Lung microvascular endothelial cell (primary cell): Measurements from ENCODE around the gene VOPP1. TPM values are rescaled to one million over a fixed set of nuclear protein-coding genes. Genes with fewer than 3 reads are reported as not detected.

ENCODE experiments used
- DNase-seq, 2 donors: peaks; one replicate each; pipeline versions ENCODE4 v3.0.0 to v3.0.0-alpha.2; 2010; ENCODE audit warnings: low read depth in 2 of 2
- total RNA-seq: library from RNA; depleted of rRNA; stranded (reverse); fragments of >200 nt; gene quantifications from 2 replicates; pipeline ENCODE4 v1.2.1, GENCODE V29; 2014

Gene VOPP1
- total RNA-seq, 1 donor from 2014 or later, result 101 TPM

DNA sequence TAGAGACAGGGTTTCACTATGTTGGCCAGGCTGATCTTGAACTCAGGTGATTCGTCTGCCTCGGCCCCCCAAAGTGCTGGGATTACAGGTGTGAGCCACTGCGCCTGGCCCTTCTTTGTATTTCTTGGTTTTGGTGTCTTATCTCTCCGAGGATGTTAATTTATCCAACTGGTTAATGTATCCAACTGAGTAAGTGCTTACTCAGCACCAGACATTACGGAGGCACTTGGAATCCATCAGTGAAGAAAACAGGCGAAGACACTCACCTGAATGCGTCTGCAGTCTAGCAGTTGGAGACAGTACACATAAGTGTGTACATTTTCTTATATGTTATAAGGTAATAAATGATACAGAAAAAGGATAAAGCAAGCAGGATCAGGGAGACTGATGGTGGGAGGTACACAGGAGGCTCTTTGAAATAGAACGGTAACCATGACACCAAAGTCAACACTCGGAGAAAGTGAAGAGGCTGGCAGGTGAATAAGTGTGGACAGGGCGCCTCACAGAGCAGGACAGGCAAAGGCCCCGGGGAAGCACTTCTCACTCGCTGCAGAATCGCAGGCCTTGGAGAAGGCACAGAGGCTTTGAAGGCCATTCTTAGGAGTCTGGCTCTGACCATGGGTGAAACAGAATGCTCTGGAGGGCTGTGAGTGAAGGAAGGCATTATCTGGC, 134.1 kb downstream of the VOPP1 start:
- DNase-seq, result no peak

DNA sequence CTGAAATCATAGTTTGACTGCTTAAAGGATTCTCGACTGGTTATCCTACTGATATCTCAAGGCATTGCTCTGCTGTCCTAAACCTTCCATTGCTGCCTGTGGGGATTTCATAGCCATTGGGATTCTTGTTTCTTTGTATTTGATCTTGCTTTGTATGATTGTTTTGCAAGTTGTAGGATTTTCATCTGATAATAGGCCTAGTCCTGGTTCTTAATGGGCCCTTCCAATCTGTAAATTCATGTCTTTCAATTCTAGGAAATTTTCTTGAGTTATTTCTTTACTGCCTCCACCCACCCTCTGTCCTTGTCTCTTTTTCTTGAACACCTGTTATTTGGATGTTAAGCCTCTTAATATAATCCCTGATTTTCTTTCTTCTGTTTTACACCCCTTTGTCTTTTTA, 134.9 kb downstream of the VOPP1 start:
- DNase-seq, result no peak

DNA sequence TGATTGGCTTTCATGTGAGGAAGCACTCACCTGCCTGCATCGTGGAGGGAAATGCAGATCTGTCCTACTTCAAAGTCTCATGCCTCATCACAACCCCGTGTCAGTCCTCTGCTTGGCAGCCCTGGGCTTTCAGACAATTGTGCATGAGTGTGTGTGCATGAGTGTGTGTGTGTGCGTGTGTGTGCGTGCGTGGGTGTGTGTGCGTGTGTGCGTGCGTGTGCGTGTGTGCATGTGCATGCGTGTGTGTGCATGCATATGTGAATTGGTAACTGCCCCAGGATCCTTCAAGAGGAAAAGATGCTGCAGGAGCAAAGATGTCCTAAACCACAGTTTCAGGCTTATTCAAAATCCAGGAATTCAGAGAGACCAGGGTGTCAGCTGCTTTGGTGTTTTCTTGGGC, 135.8 kb downstream of the VOPP1 start:
- DNase-seq, result no peak

DNA sequence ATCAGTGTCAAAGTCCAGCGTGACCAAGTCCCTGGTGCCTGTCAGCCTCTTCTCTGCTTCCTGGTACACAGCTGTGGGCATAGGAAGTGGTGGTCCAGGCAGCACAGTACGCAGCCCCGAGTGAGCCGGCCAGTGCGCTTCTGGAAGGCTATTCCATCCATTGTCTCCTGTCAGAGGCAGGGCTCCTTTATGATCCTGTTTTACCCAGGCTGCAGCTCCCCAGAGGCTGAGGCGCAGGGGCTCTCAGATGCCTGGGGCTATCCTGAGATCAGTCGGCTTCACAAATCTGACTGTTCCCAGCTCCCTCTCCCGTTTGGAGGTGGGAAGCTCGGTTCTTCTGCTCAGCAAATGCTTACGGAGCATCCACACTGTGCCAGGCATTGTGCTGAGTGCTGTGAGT, 136.8 kb downstream of the VOPP1 start:
- no peak for DNase-seq

DNA sequence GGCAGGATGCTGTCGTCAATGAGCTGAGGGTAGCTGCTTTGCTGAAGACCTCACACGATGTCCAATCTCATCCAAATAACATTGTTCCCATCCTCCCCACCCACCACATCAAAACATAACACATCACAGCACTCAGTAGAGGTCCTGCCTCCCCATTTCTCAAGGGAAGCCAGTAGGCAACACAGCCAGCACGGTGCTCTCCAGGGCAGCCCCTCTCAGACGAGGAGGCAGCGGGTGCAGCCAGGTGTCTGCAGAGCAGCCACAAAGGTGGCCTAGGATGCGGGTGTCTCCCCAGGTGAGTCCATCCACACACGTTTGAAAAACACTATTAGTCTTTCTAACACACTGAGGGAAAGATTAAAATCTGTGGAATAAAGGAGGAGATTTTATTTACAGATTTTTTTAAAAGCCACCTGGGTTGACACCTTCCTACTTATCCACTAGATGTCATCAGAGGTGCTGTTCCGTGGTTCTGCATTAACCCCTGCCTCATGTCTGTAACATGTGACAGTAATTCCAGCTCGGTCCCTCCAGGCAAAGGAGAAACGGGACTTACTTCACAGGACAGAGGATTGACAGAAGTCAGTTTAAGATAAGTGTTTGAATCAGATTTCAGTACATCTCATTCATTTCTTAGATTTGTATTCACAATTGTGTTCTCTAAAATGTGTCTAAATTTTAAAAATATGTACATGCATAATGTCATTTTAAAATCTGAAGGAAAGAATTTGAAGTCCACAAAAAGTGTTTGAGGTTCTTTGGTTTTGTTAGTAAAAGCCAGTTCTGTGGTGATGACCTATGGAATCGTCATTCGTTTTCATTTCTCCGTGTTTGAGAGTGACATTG, 139.1 kb downstream of the VOPP1 start:
- peak; percentile 57 to 77 for DNase-seq

DNA sequence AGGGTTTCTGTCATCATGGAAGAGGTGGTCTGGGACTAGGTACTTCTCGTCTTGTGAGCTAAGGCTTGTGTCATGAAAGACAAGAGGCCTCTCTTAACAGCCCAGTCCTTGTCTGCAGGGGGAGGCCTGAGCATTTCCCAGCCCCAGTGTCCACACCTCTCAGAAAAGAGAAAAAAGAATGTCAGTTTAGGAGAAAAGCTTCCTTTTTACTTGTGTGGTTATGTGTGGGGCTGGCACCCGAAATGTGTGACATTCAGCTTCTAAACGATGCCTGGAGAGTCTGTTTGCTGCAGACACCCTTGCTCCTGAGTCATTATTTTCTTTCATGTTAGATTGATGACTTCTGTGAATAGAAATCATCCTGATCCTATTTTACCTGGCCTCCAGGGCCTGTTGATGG, 139.8 kb downstream of the VOPP1 start:
- DNase-seq, result no peak

DNA sequence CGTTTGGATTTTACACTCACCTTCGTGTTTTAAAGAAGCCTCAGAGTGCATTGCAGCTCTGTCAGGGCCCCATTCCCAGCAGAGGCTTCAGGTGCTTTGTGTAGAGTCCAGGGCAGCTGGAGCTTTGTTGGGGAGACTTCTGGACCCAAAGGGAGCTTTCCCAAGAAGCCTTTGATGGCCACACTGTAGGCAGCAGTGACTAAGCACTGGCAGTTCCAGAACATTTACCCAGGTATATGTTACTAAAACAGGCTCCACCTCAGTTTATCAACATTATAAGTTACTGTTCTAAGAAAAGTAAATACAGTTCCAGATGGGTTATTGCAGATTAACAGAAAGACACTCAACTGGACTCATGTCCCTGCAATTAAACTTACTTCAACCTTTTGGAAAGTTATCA, 140.4 kb downstream of the VOPP1 start:
- DNase-seq, result no peak

DNA sequence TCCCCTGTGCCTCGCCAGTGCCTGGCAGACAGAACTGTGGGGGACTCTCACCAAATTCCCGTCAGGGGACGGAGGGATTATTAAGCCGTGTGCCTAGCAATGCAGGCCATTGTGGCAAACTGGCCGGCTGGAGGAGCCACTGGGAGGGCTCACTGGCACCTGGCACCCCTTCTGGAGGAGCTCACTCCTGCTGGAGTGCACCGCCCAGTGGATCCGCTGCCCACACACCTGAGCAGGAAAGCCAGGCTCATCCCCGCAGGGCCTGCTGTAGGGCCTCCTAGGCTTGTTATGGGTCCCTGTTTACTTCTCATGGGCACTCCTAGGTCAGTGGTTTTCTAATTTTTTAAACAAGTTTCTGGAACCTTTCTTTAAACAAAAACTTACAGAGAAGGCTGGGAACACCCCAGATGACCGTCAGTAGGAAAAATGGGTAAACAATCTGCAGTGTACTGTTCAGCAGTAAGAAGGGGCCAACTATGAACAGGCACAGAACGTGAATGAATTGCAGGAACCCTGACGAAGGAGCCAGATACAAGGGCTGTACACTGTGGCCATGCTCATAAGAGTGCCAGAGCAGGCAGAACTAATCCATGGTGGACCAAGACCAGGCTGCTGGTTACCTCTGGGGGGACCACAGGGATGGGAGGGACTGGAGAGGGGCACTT, 142.3 kb downstream of the VOPP1 start:
- DNase-seq, result no peak

DNA sequence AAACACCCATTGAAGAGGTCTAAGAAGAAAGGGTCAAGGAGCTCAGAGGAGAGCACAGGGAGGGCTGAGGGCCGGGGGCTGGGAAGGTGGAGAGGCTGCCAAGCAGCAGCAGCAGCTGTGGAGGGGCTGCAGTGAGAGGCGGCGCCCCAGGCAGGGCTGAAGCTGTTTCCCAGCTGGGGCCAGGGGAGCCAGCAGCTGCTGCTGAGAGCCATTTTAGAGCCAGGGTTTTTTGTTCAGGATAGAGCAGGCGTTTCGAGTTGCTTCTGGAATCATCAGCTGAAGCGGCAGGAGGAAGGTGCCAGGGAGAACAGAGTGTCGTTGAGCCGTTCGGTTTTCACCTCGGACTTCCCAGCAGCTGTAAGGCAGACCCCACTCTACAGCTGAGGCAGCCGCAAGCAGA, 144.5 kb downstream of the VOPP1 start:
- no peak for DNase-seq

DNA sequence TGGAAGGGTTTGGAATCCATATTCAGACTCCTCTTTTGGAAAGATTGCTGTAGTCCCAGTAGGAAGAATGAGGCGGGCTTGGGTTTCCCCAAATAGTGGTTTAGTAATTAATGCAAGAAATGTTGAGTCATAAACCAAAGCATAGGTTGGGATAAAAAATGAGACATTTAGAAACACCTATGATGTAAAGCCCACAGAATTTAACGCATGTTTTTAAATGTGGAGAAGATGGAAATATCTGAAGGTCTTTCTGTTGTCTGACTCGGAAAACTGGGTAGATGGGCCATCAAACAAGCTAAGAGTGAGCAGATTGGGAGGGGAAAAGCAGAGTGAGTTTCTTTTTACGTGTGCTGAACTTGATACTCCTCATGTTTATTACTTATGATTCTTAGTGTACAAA, 145.0 kb downstream of the VOPP1 start:
- DNase-seq, result no peak

DNA sequence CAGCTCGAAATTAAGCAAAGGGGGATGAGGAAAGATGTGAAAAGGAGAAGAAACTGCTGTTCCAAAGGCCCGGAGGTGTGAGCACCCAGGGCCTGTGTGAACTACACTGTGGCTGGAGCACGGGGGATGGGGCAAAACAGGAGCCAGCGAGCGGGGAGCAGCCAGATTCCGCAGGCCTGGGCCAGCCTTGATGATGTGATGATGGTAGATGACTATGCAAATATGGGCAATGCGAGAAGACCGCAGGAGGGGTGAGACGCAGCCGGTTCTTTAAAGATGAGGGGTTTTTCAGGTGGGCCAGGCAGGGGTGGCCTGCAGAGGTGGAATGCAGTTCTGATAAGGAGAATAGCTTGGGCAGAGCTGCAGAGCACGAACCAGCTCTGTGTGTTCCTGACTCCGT, 145.6 kb downstream of the VOPP1 start:
- no peak for DNase-seq

DNA sequence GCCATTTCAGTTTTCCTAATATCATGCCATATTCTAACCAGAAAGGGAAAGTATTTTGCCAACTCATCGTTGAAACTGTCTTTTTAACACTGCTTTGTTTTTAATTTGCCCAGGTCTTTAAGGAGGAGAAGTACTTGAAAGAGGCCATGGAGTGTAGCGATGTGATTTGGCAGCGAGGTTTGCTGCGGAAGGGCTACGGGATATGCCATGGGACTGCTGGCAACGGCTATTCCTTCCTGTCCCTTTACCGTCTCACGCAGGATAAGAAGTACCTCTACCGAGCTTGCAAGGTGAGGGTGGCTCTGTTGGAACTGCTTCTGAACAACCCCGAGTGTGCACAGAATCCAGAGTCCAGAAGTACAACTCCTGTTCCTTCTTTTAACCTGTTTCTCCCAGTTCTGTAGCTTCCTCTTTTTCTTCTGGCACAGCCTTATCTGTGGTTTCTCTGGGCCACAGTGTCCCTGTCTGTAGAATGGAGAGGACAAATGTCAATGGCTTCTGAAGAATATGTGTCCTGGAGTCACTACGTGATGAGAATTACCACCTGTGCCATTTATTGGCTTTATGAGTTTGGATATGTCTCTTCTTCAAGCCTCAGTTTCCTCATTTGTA, 147.1 kb downstream of the VOPP1 start:
- DNase-seq, result no peak

DNA sequence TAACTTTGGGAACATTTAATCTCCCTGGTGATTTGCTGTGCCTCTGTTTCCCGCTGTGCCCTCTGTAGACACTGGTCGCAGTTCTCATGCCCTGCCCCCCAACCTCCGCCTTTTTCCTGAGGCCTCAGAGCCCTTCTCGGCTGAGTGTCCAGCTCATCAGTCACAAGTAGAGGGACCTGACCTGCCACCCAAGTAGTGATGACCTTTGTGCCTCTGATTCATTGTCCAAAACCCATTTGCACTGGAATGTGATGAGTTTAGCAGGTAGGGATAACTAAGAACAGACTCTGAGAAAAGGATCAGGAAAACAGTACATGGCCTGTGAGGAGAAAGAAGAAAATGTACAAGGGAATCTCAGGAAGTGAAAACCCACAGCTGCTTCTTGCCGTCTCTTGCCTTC, 148.4 kb downstream of the VOPP1 start:
- DNase-seq, result peak in 1 of 2 donors; percentile 32

DNA sequence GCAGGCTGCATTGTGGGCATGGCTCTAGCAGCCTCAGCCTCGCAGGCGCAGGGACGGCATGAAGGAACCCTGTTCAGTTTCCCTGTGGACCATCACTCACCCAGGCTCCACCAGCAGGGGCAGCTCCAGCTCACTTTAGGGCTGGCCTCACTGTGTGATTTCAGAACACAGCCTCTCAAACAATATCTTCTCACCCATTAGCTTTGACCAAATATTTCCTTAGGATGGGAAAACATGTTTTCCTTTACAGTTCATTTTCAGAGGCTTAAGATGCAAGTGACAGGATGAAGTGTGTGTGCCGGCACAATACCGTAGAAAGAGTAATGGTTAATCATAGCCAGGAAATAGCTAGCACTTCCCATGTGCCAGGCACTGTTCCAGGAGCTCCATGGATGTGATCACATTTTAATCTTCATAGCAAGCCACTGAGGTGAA, 149.0 kb downstream of the VOPP1 start:
- DNase-seq, result peak; percentile 32 to 84

Other genes with a start within 250 kb of the VOPP1 start
- 11.5 and 12.6 TPM in 2 replicates for gene LANCL2, start 207.2 kb downstream of the VOPP1 start, total RNA-seq